Ovary (tissue), 9 donors: ENCODE data around the gene DLEU7. TPM values are rescaled to one million over a fixed set of nuclear protein-coding genes. Genes with fewer than 3 reads are reported as not detected.

ENCODE experiments used
- DNase-seq, 5 donors: peaks; one replicate each; pipeline ENCODE4 v3.0.0-alpha.2; 2019 to 2020
- H3K27ac ChIP-seq, 2 donors: fragments of 200-600 bp; one replicate each; pipeline versions ENCODE4 v1.5.1 to v1.8.0; 2019 to 2022
- H3K27me3 ChIP-seq: fragments of 200-600 bp; one replicate; pipeline ENCODE4 v1.8.0; 2022
- H3K36me3 ChIP-seq: fragments of 200-600 bp; sonication (generic); one replicate; pipeline ENCODE4 v1.5.1; 2019
- H3K4me1 ChIP-seq: one replicate; pipeline ENCODE4 v1.8.1; 2013; ENCODE audit warnings: mild to moderate bottlenecking, moderate library complexity; ENCODE audit not compliant: insufficient read depth
- H3K4me3 ChIP-seq: fragments of 200-600 bp; sonication (generic); one replicate; pipeline ENCODE4 v1.5.1; 2017
- H3K9me3 ChIP-seq, 2 donors: fragments of 200-600 bp in 1 of 2; sonication (generic) in 1 of 2; one replicate each; pipeline versions ENCODE4 v1.5.1 to v1.8.1; 2013 to 2019; ENCODE audit warnings: mild to moderate bottlenecking in 1 of 2, moderate library complexity in 1 of 2
- CTCF ChIP-seq, 3 donors: fragments of 450-650 bp in 2 of 3; fragments of 200-600 bp in 1 of 3; IDR thresholded peaks; one replicate each; pipeline versions ENCODE4 v1.5.1 to v1.8.0; 2016 to 2022; ENCODE audit warnings: antibody characterized with exemption in 3 of 3, mild to moderate bottlenecking in 1 of 3
- EP300 ChIP-seq: sonication (generic); formaldehyde crosslinking; IDR thresholded peaks from one replicate; pipeline ENCODE4 v1.6.1; 2017; ENCODE audit warnings: antibody characterized with exemption
- POLR2A ChIP-seq: fragments of 450-650 bp; IDR thresholded peaks from one replicate; pipeline ENCODE4 v1.6.1; 2017; ENCODE audit warnings: antibody characterized with exemption, mild to moderate bottlenecking, moderate library complexity
- WGBS, 3 donors: extraction: QIAGEN DNeasy Blood & Tissue Kit in 1 of 3; methylation state at CpG; one replicate each; pipeline versions ENCODE4 v1.1.5 to v1.1.7; 2013 to 2017; 5-methylcytosine and 5-hydroxymethylcytosine counted together
- intact Hi-C, 4 donors: fragments of 100-400 bp; cut with DNase I; formaldehyde crosslinking; loops; one replicate each; pipeline versions ENCODE4 v1.11.0 to v1.15.1; 2022 to 2023
- polyA plus RNA-seq, 2 donors: library from polyadenylated mRNA; stranded (reverse); fragments of 200-250 nt in 1 of 2; fragments of 350-450 nt in 1 of 2; fragmentation: Illumina TruSeq in 1 of 2; extraction: RNeasy Lipid Tissue Mini Kit (QIAGEN cat#74804) in 1 of 2; gene quantifications; one replicate each; pipeline ENCODE4 v1.2.3, GENCODE V29; 2013 to 2014
- total RNA-seq, 7 donors: library from RNA; depleted of rRNA in 2 of 7; stranded (reverse); fragments of >200 nt in 2 of 7; fragmentation: NEBNext Ultra II Directional in 3 of 7; extraction: Animal tissue kit (Norgen Biotek cat#: 25700) in 3 of 7; gene quantifications; one replicate each; pipeline versions ENCODE4 v1.1.0 to v1.2.4, GENCODE V29; 2016 to 2023
- donor health status: DM: no; HTN: no; CAD: no; lungs with moderate emphysema.
- donor health status: DM: no; HTN: no; CAD: no.
- donor health status: Bipolar disorder and iron deficiency.
- donor health status: DM: yes; HTN: yes; CAD: no.
- donor health status: DM: no; HTN: no; CAD: no.
- donor health status: DM: yes; HTN: yes; CAD: no.

The DLEU7 gene
- total and polyA plus RNA-seq, 9 donors: 0.05 to 0.65 (median 0.24) TPM; not detected in 3

- intact Hi-C loops: no loop called here
- Histone ChIP-seq H3K9me3 (no peaks in the 10 kb centered on the region), H3K27me3 (no peaks in the 10 kb centered on the region), H3K27ac (no peak overlapping the region), H3K4me3 (no peak overlapping the region), H3K4me1 (no peaks in the 10 kb centered on the region), H3K36me3 (no peaks in the 10 kb centered on the region)
- TF ChIP-seq EP300 (no peak), POLR2A (no peak), CTCF (IDR thresholded peaks at IDR 0.05) (no peak)
- DNase-seq: no peak
- 88 to 99% (median 92%) methylated on average over 1 of the region's 1 CpG for WGBS, 3 donors
Measured at GRCh38 chr13:50888362-50888761, 44.9 kb upstream of the DLEU7 start.

- no peak for TF ChIP-seq EP300
- TF ChIP-seq POLR2A: no peak
- TF ChIP-seq CTCF (IDR thresholded peaks at IDR 0.05): no peak
- no peak for DNase-seq
- intact Hi-C loops: no loop called here
- no peaks in the 10 kb centered on the region for H3K9me3 ChIP-seq
- 94 to 96% (median 95%) methylated on average over 7 of the region's 7 CpGs for WGBS, 3 donors
- no peaks in the 10 kb centered on the region for H3K27me3 ChIP-seq
- no peak overlapping the region for H3K27ac ChIP-seq
- H3K4me3 ChIP-seq: no peak overlapping the region
- H3K4me1 ChIP-seq: no peaks in the 10 kb centered on the region
- no peaks in the 10 kb centered on the region for H3K36me3 ChIP-seq
Measured at GRCh38 chr13:50887151-50887550, 43.7 kb upstream of the DLEU7 start.

- Histone ChIP-seq H3K27ac (no peak overlapping the region), H3K36me3 (no peaks in the 10 kb centered on the region), H3K4me3 (no peak overlapping the region), H3K9me3 (no peaks in the 10 kb centered on the region), H3K4me1 (no peaks in the 10 kb centered on the region), H3K27me3 (no peaks in the 10 kb centered on the region)
- no peak for DNase-seq
- TF ChIP-seq EP300 (no peak), POLR2A (no peak), CTCF (IDR thresholded peaks at IDR 0.05) (no peak)
- intact Hi-C loops: loop anchor here in 1 of 4 donors (5.0 kb wide), 1 partner anchor 1092 kb away; the partner anchor contains the start of gene KPNA3
- WGBS, 3 donors: 82 to 100% (median 84%) methylated on average over 1 of the region's 1 CpG
Measured at GRCh38 chr13:50884265-50884664, 40.8 kb upstream of the DLEU7 start.

- H3K4me3 ChIP-seq: no peak overlapping the region
Measured at GRCh38 chr13:50883728-50884127, 40.2 kb upstream of the DLEU7 start.

More at GRCh38 chr13:50883728-50884127, 40.2 kb upstream of the DLEU7 start:
- Histone ChIP-seq H3K36me3 (no peaks in the 10 kb centered on the region), H3K4me1 (no peaks in the 10 kb centered on the region), H3K9me3 (no peaks in the 10 kb centered on the region), H3K27ac (no peak overlapping the region), H3K27me3 (no peaks in the 10 kb centered on the region)
- TF ChIP-seq POLR2A: no peak
- no peak for TF ChIP-seq EP300
- no peak for TF ChIP-seq CTCF (IDR thresholded peaks at IDR 0.05)
- intact Hi-C loops: loop anchor here in 1 of 4 donors (5.0 kb wide), 1 partner anchor 1091 kb away; the partner anchor contains the start of gene KPNA3
- DNase-seq: no peak
- 60 to 76% (median 67%) methylated on average over 1 of the region's 1 CpG for WGBS, 3 donors
